Measurements from ENCODE around the gene KCNIP3.
"Not testable (repeated sequence)": the region's sequence is repeated elsewhere in the genome, so short reads cannot be mapped to it uniquely, and the experiment has no call there.

Gene KCNIP3

DNA sequence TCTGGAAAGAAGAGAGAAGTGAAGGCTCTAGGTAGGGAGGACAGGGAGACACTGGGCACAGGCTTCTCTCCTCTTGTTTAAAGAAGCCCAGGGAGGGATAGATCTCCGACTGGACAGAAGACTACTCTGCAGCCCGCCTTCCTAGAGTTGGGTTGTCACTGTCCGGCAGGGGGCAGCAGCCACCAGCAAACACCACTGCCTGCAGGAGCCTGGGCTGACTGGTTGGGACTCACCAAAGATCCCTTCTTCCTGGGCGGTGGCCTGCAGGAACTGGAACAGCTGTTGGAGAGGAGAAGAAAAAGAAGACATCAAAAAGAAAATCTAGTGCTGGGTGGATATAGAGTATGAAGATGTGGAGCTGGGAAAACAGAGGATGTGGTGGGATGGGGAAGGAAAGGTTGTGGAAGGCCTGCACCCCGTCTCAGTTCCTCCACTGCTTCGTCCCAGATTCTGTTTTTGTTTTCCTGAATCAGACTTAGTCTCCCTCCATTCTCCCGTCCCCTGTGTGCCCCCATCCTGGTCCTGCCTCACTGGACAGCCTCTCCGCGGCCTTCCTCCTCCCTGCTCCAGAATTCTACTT, 117.0 kb downstream of the KCNIP3 start:
- peak; percentile 78 for DNase-seq (ENCODE audit: low read depth)
- TF ChIP-seq, protein P1, sequence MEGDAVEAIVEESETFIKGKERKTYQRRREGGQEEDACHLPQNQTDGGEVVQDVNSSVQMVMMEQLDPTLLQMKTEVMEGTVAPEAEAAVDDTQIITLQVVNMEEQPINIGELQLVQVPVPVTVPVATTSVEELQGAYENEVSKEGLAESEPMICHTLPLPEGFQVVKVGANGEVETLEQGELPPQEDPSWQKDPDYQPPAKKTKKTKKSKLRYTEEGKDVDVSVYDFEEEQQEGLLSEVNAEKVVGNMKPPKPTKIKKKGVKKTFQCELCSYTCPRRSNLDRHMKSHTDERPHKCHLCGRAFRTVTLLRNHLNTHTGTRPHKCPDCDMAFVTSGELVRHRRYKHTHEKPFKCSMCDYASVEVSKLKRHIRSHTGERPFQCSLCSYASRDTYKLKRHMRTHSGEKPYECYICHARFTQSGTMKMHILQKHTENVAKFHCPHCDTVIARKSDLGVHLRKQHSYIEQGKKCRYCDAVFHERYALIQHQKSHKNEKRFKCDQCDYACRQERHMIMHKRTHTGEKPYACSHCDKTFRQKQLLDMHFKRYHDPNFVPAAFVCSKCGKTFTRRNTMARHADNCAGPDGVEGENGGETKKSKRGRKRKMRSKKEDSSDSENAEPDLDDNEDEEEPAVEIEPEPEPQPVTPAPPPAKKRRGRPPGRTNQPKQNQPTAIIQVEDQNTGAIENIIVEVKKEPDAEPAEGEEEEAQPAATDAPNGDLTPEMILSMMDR (conservative IDR thresholded peaks at IDR 0.05; ENCODE audit: low read length) = peak; percentile 76

DNA sequence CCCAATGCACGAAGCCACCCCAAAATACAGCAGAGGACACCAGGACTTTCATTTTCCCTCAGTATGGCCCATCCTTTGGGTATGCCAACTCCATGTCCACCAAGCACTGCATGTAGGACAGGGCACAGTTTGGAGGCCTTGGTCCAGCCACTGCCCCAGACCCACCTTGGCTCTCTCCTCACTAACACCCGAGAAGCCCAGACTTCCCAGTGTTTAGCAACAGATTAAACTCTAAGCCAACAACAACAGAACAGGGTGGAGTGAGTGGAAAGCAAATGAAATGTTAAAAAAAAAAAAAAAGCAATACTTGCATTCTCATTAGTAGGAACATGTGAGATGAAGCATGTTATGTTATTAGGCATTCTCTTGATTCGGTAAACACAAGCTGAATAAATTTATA, 118.0 kb downstream of the KCNIP3 start:
- not testable (repeated sequence) for DNase-seq (ENCODE audit: low read depth); H3K4me3 ChIP-seq (ENCODE audit: low read length)

More for the DNA sequence above, 117.0 kb downstream of the KCNIP3 start:
- H3K4me3 ChIP-seq (ENCODE audit: low read length) = not testable (repeated sequence)

DNA sequence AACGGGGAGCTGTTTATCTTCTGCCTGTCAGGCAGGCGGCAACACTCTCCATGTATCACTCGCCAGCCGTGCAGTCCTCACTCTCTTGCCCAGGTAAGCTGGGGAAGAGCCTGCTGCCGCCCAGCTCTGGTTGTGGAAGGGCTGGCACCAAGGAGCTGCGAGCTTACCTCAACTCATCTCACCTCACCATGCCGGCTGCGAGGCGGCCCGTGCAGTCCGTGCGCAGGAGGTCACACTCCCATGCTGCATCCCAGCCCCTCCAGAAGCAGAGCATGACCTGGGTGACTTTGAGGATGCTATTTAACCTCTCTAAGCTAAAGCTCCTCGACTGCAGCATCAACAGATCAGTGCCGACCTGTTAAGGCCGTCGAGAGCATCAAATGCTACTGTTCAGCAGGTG, 118.4 kb downstream of the KCNIP3 start:
- DNase-seq (ENCODE audit: low read depth); H3K4me3 ChIP-seq (ENCODE audit: low read length): not testable (repeated sequence)

DNA sequence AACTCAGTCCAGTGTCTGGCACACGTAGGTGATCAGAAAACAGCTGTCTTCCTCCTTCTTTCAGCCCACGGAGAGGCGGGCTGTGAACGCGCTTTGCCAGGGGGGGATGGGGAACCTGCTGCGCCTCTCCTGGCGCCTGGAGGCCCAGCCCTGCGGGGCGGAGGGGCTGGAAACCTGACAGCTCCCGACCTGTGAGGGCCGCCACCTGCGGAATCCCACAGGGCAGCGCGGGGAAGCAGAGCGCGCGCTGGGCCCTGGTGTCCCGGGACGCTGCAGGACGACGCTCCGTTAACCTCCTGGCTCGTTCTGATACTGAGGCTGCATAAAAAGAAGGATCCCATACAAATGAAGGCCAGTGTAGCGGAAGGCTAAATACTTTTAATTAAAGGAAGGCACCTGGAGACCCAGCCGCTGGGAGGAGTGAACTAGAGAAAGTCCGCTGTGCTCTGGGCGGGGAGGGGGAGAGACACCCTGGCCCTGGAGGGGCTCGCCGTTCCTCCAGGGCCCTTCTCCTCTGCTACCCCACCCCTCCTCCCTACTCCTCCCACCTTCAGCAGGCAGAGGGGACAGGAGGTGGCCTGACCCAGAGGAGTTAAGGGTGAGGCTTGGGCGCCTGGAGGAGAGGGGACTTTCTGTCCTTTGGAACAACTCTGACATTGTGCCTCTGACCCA, 130.2 kb downstream of the KCNIP3 start:
- not testable (repeated sequence) for DNase-seq (ENCODE audit: low read depth); H3K4me3 ChIP-seq (ENCODE audit: low read length)

DNA sequence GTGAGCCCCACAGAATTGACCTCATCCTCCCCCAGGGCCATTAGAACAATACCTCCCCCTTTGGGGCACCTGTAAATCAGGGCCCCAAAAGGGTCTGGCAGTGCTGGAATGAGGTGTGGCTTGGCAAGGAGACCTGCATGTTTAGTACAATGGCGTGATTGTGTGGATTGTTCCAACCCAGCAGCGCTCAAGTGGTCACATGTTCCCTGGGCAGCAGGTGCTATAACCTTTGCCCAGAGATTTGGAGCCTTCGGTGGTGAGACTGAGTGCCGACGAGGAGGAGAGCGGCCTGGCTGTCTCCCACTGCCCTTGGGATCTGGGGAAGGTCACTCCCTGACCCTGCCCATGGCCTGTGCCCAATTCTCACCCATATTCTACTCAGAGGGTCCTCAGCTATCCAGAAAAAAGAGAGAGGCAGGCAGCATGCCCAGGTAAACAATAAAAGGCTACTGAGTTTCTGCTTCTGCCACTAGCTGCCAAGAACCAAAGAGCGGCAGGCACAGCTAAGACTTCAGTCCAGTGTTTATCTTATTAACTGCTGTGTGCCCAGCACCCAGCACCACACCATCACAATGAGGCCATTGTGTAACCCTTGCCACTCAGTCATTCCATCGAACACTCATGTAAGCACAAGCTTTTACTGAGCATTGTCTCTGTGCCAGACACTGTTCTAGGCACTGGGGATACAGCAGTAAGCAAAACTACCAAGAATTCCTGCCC, 132.8 kb downstream of the KCNIP3 start:
- not testable (repeated sequence) for DNase-seq (ENCODE audit: low read depth); H3K4me3 ChIP-seq (ENCODE audit: low read length)

DNA sequence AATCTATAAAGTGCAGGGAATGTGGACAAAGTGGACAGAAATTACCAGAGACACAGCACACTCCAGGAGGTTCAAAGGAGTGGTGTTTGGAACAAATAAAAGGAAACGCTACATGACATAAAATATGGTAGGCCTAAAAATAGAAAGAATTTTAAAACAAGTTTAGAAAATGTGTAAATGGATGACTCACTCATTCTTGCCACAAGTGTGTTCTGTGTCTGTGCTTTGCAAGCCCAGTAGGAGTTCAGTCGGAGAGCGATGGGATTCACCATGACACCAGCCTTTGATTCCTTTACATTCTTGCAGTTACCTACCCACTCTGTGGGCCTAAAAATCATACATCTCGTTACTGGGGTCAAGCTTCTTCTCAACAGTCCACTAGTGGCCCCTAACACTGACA, 136.2 kb downstream of the KCNIP3 start:
- not testable (repeated sequence) for H3K4me3 ChIP-seq (ENCODE audit: low read length); DNase-seq (ENCODE audit: low read depth)

DNA sequence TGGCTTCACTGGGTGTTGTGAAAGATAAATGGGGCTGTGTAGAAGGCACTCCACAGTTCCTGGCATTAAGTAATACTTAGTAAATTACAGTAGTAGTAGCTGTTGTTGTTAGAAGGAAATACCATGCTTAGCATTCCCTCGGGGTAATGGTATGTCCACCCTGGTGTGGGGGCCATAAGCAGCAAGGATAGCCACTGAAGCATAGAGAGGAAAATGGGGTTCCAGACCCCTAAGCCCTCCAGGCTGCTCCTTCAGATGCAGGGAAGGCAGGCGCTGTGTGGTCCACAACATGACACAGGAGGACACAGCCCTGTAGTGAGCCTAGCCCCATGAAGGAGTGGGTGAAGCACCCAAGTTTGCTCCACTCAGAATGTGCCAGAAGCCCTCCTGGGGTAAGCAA, 136.8 kb downstream of the KCNIP3 start:
- peak; percentile 43 for DNase-seq (ENCODE audit: low read depth)
- not testable (repeated sequence) for H3K4me3 ChIP-seq (ENCODE audit: low read length)

DNA sequence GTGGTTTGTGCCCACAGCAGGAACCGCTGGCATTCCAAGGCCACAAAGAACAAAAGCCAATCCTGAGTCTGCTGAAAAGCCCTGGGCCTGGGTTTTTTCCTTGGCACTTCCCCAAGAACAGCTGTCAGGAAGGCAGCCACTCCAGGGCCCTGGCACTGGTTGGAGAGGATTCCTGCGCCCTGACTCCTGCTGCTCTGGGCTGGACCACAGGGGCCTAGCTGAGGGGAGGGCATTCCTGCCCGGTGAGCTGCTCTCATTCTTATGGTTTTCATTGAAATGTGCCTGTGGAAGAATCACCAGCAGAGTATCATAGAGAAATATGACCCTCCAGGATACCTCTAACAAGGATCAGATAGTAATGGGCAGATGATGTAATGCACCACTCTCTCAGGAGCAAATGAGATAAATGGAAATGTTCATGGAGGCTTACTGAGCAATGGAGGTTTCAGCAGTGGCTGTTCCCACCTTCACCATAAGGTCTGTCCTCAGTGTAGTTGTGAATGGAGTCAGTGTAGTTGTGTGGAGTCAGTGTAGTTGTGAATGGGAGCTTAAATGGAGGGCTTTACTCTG, 137.4 kb downstream of the KCNIP3 start:
- not testable (repeated sequence) for H3K4me3 ChIP-seq (ENCODE audit: low read length)
- peak; percentile 80 for DNase-seq (ENCODE audit: low read depth)

DNA sequence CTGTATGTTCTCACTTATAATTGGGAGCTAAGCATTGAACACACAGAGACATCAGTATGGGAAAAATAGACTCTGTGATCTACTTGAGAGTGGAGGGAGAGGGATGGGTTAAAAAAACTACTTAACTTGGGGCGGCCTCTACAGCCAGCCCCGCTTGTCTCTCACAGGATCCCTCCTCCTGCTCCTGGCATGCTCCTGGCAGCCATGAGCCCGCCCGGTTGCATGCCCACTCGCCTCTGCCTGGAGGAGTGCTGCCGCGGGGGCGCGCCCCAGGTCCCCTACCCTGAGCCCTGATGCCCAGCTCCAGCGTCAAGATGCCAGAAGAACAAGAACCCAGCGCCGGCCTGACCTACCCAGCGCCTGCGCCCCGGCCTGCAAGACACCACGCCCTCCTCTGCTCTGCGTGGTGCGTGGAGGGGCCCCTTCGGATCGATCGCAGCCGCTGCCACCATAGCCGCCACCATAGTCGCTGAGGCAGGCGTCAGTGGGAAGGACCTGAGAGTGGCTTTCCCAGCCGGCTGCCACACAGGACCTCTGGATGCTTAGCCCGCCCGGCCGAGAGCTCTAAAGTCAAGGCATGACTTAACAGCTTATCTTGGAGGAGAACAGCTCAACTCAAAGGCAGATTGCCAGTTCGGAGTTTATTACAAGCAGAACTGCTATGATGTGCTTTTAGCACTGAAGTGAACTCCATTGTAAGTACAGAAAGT, 138.2 kb downstream of the KCNIP3 start:
- DNase-seq (ENCODE audit: low read depth) = not testable (repeated sequence)

More for the DNA sequence above, 138.2 kb downstream of the KCNIP3 start:
- H3K4me3 ChIP-seq (ENCODE audit: low read length) = not testable (repeated sequence)

All from AG10803 (cell line).